HG02623 (cell line): ENCODE measurements around the gene SUV39H2.
A peak's percentile ranks its signal among the peaks of the same experiment; 100 is the strongest.
"Not testable (repeated sequence)": the region's sequence is repeated elsewhere in the genome, so short reads cannot be mapped to it uniquely, and the experiment has no call there.

Source experiments
- ATAC-seq: cut with Tn5 transposase; IDR thresholded peaks from one replicate; pipeline ENCODE4 v1.9.1; 2021; ENCODE audit warnings: moderate library complexity; ENCODE audit not compliant: unreplicated experiment

The SUV39H2 gene

DNA sequence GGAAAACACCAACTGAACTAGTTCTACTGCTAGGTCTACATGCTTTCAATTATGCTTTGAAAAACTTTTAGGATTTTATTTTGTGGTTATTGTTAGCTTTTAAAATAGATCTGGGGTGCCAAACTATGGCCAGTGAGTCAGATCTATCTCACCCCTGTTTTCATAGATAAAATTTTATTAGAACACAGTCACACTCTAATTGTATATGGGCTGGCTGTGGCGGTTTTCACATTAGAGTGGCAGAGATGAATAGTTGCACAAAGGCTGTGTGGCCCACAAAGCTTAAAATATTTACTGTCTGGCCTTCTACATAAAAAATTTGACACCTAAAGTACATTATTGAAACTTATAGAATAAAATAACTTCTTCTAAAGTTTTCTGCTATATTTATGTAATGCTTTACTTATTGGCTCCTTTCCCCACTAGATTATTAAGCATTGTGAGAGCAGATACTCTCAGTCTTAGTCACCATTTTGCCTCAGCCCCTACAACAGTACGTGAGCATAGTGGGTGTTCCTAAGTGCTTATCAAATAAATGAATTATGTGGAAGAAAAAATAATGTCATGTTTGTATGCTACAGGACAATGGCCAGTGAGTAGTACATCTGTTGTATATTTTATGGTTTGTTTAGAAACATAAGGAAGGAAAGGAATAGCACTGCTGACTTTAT lies 5.4 kb upstream of the SUV39H2 start:
- no peak for ATAC-seq

DNA sequence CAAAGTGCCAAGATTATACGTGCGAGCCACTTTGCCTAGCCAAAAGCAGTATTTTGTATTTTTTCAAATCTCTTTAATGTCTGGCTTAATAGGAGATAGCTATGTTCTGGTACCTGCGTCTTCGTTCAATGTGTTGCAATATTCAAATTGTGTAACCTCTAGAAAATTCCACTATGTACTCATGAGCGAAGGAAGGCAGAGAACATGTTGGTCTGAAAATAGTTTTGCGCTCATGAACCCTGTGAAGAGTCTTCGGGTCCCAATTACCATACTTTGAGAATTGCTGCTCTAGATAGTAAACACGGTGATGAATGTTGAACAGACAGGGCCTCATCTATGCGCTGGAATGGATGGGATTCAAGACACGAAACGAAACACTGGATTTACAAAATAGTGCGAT lies 2.7 kb upstream of the SUV39H2 start:
- ATAC-seq = no peak

DNA sequence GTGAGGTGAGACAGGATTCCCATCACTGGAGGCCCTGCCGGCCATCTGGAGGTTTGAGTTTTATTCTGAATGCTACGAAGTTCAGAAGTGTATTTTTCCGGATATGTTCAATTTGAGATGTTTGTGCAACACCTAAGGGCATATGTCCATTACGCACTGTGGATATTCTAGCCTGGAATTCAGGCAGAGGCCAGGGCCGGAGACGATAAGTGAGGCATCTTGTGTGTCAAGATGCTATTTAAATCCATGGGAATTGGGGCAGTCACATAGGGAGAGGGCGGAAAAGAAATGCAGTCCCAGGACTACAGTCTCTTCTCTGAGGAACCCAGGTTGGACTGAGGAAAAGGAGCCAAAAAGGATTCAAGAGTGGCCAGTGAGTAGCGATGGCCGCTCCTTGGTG lies 1.9 kb upstream of the SUV39H2 start:
- ATAC-seq = no peak

DNA sequence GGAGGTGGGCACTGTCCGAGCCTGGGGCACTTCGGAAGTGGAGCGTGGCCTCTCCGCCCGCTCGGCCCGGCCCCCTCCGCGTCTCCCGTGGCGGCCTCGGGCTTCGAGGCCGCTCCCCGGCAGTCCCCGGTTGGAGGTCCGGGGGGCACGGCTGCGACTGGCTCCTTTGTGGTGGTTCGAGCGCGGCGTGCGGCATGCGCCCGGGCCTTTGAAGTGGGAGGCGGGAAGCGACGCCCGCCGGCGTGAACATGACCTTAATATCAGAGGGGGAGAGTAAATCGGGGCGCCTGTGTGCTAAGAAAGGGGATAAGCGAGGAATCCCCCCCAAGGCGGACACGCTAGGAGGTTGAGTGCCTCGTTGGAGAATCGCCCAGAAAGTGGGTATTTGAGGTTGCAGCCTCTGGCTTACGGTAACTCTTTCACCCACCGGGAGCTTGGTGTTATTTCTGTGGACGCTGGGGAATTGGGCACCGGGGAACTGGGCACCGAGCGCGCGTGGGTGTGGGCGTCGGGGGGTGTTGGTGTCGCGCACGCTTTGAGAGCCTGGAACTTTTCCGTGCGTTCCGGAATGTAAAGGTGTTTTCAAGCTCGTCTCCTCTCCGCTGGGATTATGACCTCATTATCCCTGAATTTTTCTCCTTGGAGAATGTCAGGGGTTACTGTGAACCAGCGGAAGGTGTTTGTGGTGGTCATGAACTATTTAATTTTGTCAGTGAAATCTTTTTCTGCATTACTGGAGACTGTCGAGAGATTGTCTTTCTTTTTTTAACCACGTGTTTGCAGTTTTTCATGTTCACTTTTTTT lies 660 bp downstream of the SUV39H2 start:
- ATAC-seq = peak; percentile 13

DNA sequence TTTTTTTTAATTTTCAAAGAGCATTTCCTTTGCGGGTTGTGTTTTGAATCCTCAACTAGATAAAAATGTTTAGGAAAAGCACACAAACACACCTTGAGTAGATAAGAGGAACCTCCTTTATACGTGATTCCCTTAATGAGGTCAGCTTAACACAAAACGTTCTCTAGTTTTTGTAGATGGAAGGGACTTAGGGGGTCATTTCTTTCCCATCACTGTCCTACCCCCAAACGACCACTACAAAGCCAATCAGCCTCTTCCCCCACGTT lies 1.2 kb downstream of the SUV39H2 start:
- ATAC-seq = no peak

DNA sequence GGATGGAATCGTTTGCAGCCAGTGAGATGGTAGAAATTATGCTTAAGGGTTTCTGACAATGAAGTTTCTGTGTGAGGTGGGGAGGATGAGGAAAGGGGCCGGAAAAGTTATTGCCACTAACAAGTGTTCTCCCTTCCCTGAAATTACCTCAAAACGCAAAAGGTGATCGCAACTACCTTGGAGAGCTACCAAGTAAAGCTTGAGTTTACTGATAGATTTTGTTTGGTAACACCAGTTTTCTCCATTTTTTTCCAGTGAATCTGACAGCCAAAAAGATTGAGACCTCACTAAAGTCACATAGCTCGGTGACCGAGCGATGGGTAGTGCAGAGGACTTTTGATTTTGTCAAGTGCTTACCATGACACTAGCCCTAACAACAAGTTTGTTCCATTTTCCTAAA lies 1.6 kb downstream of the SUV39H2 start:
- ATAC-seq = no peak

DNA sequence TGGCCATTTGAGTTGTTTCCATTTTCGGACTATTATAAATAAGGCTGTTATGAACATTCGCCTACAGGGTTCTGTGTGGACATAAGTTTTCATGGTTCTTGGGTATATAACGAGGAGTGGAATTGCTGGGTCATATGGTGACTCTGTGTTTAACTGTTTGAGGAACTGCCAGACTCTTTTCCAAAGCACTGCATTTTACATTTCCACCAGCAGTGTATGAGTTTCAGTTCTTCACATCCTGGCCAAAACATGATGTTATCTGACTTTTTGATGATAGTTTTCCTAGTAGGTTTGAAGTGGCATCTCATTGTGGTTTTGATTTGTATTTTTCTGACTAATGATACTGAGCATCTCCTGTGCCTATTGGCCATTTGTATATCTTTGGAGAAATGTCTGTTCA lies 5.4 kb downstream of the SUV39H2 start:
- ATAC-seq = no peak

DNA sequence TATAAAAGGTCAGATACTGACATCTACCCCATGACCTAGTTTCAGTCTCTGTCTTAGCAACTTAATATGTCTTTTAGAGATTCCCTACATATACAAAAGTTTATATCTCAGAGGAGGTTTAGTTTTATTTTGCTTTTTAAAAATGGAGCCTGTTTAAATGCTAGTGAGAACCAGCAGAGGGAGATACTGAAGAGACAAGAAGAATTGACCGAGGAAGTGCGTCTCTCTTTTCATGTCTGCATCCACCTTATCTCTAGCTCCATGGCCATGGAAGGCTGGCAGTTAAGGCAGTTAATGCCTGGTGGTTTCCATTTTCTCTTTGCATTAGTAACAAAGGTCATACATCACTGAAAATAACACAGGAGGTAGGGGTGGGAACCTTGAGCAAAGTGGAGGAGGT lies 10.7 kb downstream of the SUV39H2 start:
- no peak for ATAC-seq

DNA sequence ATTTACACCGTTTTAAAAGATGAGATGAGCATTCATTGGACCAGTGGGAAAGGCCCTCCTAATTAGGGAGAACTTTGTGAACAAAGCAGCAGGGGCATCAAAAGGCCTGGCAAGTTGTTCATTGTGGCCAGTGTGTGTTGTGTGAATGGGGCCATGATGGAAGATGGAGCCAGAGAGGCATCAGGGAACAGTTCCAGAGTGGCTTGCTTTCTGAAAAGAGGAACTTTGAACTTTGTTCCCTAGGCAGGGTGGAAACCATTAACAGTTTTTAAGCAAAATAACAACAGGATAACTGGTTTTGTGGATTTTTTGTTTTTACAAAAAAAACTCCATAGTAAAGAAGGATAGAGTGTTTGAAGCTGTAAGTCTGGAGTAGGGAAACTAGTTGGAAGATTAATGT lies 12.5 kb downstream of the SUV39H2 start:
- ATAC-seq = no peak

DNA sequence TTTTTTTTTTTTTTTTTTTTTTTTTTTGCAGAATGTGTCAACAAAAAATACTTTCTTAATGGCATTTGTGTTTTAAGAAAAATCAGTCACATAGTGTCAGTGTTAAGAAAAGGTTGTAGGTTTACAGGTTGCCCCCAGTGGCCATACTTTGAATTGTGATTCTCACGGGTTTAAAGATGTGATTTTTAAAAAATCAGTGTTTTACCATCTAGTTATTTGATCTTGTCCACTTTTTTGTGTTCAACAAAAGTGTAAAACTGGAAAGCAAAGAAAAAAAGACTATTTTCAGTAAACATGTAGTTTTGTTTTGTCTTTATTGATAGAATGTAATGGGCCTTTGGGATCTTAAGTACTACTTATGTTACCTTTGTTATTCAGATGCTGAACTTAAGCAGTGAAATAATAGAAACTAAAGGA lies 25.7 kb downstream of the SUV39H2 start:
- no peak for ATAC-seq

DNA sequence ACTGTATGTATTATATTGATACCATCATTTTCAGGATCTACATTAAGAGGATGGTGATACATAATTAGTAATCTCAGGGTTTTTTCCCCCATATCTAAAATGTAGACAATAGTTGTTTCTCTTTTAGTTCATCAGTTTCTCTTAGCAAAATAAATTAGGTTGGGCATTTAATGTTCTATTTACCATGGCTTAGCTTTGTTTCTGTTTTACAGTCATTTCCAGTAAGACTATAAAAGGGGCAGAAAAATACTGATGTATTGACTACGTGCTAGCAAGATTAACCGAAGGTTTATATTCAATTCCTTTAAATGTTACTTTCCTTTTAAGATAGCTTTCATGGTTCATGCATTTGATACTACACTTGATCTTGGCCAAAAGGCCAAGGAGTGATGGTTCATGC lies 26.2 kb downstream of the SUV39H2 start:
- ATAC-seq = no peak

DNA sequence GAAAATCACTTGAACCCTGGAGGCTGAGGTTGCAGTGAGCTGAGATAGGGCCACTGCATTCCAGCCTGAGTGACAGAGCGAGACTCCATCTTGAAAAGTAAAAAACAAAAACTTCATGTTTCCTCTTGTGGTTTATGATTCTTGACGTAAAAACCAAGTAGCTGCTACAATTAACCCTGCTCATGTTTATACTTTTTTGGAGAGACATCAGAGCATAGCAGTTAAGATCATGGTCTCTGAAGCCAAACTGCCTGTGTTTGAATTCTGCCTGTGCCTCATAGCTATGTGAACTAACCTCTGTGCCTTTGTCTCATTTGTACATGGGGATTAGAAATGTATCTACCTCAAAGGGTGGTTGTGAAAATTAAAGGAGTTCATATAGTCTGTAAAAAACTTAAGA lies 27.2 kb downstream of the SUV39H2 start:
- ATAC-seq = no peak

DNA sequence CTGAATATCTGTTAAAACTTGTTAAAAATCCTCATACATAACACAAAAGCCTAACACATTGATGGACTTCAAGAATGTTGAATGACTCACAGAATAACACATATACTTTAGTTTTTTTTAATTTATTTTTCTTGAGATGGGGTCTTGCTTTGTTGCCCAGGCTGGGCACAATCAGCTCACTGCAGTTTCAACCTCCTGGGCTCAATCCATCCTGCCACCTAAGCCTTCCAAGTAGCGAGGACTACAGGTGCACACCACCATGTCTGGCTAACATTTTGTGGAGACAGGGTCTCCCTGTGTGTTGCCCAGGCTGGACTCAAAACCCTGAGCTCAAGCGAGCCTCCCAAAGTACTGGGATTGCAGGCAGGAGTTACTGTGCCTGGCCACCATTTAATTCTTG lies 28.1 kb downstream of the SUV39H2 start:
- no peak for ATAC-seq

DNA sequence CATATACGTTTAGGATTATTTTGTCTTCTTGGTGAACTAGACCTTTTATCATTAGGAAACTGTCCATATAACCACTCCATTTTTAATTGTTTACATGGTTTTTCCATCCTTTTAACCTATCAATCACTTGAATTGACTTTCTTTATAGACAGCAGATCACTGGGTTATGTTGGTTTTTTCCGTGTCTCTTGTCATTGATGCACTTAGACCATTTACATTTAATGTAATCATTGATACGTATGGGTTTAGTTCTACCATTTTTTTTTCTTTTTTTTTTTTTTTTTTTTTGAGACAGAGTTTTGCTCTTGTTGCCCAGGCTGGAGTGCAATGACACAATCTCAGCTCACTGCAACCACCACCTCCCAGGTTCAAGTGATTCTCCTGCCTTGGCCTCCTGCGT lies 28.9 kb downstream of the SUV39H2 start:
- not testable (repeated sequence) for ATAC-seq

DNA sequence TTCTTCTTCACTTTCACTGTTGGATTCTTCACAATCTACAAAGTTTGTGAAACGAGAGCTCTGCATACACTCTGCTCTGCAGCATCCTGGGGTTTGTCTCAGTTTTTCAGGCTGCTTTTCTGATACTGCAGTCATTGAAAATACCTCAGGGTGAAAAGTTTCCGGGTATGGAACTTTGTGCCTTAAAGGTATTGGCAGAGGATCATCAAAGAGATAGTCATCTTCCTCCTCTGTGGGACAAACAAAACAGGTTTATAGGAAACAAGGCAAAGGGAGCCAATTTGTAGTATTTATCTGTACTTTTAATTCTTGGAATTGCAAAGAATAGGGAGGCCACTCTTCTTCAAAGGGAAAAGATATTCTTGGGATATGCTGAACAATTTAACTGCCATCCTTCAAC lies 30.4 kb downstream of the SUV39H2 start:
- no peak for ATAC-seq

DNA sequence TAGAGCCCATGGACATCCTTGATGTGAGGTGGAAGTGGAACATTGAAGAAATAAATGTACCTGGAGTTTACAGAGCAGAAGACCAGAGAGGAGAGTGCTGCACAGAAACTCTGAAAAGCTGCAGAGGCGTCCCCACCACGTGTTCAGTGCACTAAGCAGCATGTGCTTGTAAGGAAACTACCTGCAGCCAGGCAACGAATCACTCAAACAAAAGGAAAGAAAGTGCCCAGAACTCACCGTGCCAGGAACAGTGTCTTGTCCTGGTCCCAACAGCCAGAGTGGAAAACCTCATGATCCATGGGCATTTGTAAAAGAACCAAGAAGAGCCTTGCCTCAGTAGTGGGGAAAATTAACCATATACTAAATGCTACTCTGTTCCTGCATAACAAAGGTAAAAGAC lies 32.3 kb downstream of the SUV39H2 start:
- ATAC-seq = no peak

DNA sequence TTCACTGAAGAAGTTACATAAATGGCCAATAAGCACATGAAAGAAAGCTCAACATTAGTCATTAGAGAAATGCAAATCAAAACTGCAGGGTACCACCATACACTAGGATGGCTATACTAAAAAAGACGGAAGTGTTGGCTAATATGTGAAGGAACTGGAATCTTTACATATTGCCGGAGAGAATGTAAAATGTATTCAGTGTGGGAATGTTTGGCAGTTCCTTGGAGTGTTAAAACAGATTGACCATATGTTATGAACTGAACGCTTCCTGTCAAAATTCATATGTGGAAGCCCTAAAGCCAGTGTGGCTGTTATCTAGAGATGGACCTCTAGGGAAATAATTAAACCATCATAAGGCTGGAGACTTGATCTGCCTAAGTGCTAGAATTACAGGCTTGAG lies 33.1 kb downstream of the SUV39H2 start:
- ATAC-seq = no peak

DNA sequence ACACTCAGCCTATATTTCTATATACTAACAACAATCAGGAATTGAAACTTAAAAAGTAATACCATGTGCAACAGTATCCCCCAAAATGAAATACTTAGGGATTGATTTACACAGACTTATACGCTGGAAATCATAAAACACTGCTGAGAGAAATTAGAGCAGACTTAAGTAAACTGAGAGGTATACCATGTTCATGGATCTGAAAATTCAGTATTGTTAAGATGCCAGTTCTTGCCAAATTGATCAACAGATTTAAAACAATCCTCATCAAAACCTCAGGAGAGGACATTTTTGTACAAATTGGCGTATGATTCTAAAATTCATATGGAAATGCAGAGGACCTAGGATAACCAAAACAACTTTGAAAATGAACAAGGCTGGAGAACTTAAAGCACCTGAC lies 37.9 kb downstream of the SUV39H2 start:
- no peak for ATAC-seq

DNA sequence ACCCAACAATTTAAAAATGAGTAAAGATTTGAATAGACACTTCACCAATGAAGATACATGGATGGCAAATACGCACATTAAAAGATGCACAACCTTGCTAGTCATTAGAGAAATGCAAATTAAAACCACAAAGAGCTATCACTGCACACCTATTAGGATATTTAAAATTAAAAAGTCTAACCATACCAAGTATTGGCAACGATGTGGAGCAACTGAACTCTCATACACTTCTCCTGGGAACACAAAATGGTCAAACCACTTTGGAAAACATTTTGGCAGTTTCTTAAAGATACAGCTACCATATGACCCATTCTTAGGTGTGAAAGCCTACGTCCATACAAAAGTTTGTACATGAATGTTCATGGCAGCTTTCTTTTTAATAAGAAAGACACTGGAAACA lies 39.2 kb downstream of the SUV39H2 start:
- no peak for ATAC-seq

DNA sequence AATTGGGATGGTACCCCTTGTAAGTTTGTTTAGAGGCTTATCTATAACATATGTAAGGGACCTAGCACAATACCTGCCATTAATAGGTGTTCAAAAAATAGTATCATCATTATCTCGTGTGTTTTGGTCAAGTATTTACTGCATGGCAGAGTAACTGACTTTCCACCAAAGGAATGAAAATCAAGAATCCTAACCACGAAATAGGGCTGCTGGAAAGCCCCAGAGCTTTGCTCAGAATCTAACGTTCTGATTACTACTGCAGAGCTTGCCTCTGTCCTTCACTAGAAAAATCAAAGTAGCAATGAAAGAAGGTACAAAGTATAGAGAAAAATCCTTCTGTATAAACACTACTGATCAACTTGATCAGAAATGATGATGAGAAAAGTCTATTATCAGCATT lies 40.3 kb downstream of the SUV39H2 start:
- no peak for ATAC-seq

DNA sequence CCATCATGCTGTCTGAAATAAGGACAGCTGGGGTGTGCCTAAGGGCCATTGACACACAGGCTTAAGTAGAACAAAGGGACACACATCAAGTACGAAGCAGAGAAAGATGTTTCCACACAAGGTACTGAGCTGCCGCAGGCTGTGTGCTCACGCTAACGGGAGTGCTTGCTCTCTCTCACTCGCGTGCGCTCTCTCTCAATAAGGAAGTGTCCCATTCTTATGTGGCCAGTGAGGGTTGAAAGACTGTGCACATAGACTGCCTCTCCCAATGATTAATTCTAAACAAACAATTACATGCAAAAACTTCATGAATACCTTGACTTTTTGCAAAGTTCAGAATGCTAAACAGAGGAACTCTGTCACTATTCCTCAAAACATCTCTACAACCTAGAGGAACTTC lies 45.3 kb downstream of the SUV39H2 start:
- no peak for ATAC-seq

DNA sequence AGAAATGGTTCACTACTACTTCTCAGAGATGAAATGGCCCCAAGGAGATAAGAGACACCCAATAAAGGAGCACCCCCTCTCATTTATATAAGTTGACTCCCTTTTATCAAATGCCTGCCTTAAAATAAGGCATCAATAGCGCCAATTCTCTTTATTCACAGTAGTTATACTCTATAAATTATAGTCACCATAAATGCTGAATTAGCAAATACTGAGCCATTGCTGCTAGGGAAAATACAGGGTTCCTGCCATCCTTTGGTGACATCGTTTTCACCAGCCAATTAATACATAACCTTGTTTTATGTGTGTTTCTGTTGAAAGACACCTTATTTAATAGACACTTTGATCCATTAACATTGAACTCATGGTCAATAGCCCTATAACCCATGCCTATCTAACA lies 46.6 kb downstream of the SUV39H2 start:
- ATAC-seq = no peak

DNA sequence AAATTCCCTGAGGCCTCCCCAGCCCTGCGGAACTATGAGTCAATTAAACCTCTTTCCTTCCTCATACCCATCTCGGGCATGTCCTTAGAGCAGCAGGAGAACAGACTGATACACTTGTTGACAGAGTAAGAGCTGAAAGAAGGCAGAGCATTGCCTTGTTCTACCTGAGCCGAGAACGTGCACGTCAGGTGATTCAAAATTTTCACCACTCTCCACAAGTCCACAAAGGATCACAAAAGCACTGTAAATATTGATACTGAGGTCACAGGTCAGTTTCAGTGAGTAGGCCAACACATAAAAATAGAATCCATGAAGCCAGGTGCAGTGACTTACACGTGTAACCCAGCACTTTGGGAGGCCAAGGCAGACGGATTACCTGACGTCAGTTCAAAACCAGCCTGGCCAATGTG lies 47.4 kb downstream of the SUV39H2 start:
- ATAC-seq = no peak
